ENCODE data around the gene UBTD2.
"Not testable (repeated sequence)": the region's sequence is repeated elsewhere in the genome, so short reads cannot be mapped to it uniquely, and the experiment has no call there.

Gene UBTD2

GRCh38 chr5:172245046-172245445 is 38.5 kb downstream of the UBTD2 start:
- no peak for DNase-seq

- DNase-seq: no peak
Measured at GRCh38 chr5:172243302-172243701, 40.3 kb downstream of the UBTD2 start.

- DNase-seq: no peak
Measured at GRCh38 chr5:172238334-172238733, 45.2 kb downstream of the UBTD2 start.

GRCh38 chr5:172235827-172236736 is 47.5 kb downstream of the UBTD2 start:
- DNase-seq: no peak

- DNase-seq: no peak
Measured at GRCh38 chr5:172235132-172235780, 48.3 kb downstream of the UBTD2 start.

GRCh38 chr5:172234031-172234430 is 49.5 kb downstream of the UBTD2 start:
- DNase-seq: no peak

- DNase-seq: no peak
Measured at GRCh38 chr5:172229904-172230303, 53.7 kb downstream of the UBTD2 start.

- DNase-seq: peak; percentile 35
Measured at GRCh38 chr5:172224996-172225395, 58.6 kb downstream of the UBTD2 start.

GRCh38 chr5:172223901-172224873 is 59.4 kb downstream of the UBTD2 start:
- no peak for DNase-seq

- no peak for DNase-seq
Measured at GRCh38 chr5:172219296-172219695, 64.3 kb downstream of the UBTD2 start.

GRCh38 chr5:172216345-172216744 is 67.2 kb downstream of the UBTD2 start:
- DNase-seq: no peak

GRCh38 chr5:172213126-172213525 is 70.4 kb downstream of the UBTD2 start:
- DNase-seq: no peak

- DNase-seq: no peak
Measured at GRCh38 chr5:172211676-172212075, 71.9 kb downstream of the UBTD2 start.

GRCh38 chr5:172209714-172210113 is 73.8 kb downstream of the UBTD2 start:
- no peak for DNase-seq

GRCh38 chr5:172207511-172207910 is 76.1 kb downstream of the UBTD2 start:
- no peak for DNase-seq

GRCh38 chr5:172205984-172206383 is 77.6 kb downstream of the UBTD2 start:
- DNase-seq: not testable (repeated sequence)

- DNase-seq: no peak
Measured at GRCh38 chr5:172200476-172200875, 83.1 kb downstream of the UBTD2 start.

GRCh38 chr5:172199446-172199845 is 84.1 kb downstream of the UBTD2 start:
- no peak for DNase-seq

GRCh38 chr5:172197775-172198174 is 85.8 kb downstream of the UBTD2 start:
- not testable (repeated sequence) for DNase-seq

GRCh38 chr5:172194985-172195774 is 88.4 kb downstream of the UBTD2 start:
- DNase-seq: no peak

GRCh38 chr5:172193872-172194271 is 89.7 kb downstream of the UBTD2 start, which contains the start of gene EFCAB9:
EFCAB9 (plus strand) TSS chr5:172194172; CDS start chr5:172194173, 1 bp downstream.
- no peak for DNase-seq

GRCh38 chr5:172189693-172190296 is 93.8 kb downstream of the UBTD2 start:
- DNase-seq: no peak
